IPS-18a (cell line): ENCODE data around the gene BBX.
A peak's percentile ranks its signal among the peaks of the same experiment; 100 is the strongest.
"Not testable (repeated sequence)": the region's sequence is repeated elsewhere in the genome, so short reads cannot be mapped to it uniquely, and the experiment has no call there.

Source experiments
- H3K27ac ChIP-seq: one replicate; pipeline ENCODE4 v1.5.1; 2013; ENCODE audit warnings: low read length
- H3K27me3 ChIP-seq: one replicate; pipeline ENCODE4 v1.6.1; 2013; ENCODE audit warnings: mild to moderate bottlenecking, low read length; ENCODE audit not compliant: control insufficient read depth, insufficient read depth
- H3K36me3 ChIP-seq: one replicate; pipeline ENCODE4 v1.6.1; 2013; ENCODE audit warnings: low read depth, low read length; ENCODE audit not compliant: control insufficient read depth
- H3K4me1 ChIP-seq: one replicate; pipeline ENCODE4 v1.6.1; 2013; ENCODE audit warnings: low read depth, low read length; ENCODE audit not compliant: control insufficient read depth
- H3K4me3 ChIP-seq: one replicate; pipeline ENCODE4 v1.5.1; 2013; ENCODE audit warnings: low read length
- H3K9ac ChIP-seq: one replicate; pipeline ENCODE4 v1.6.1; 2013; ENCODE audit warnings: mild to moderate bottlenecking, low read length, moderate library complexity
- H3K9me3 ChIP-seq: one replicate; pipeline ENCODE4 v1.6.1; 2013; ENCODE audit warnings: low read depth, low read length; ENCODE audit not compliant: control insufficient read depth

Gene BBX

DNA sequence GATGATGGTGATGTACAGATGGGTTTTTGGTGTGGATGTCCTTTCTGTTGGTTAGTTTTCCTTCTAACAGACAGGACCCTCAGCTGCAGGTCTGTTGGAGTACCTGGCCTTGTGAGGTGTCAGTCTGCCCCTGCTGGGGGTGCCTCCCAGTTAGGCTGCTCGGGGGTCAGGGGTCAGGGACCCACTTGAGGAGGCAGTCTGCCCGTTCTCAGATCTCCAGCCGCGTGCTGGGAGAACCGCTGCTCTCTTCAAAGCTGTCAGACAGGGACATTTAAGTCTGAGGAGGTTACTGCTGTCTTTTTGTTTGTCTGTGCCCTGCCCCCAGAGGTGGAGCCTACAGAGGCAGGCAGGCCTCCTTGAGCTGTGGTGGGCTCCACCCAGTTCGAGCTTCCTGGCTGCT is 174.6 kb downstream of the BBX start:
- not testable (repeated sequence) for H3K4me1 ChIP-seq, H3K36me3 ChIP-seq, H3K27ac ChIP-seq, H3K9me3 ChIP-seq, H3K27me3 ChIP-seq
- H3K4me3 ChIP-seq, result peak overlapping the region; percentile 66
- H3K9ac ChIP-seq, result peak overlapping the region; percentile 70

DNA sequence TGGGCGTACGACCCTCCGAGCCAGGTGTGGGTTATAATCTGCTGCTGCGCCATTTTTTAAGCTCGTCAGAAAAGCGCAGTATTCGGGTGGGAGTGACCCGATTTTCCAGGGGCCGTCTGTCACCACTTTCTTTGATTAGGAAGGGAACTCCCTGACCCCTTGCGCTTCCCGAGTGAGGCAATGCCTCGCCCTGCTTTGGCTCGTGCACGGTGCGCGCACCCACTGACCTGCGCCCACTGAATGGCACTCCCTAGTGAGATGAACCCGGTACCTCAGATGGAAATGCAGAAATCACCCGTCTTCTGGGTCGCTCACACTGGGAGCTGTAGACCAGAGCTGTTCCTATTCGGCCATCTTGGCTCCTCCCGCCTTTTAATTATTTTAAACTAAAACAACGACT is 175.1 kb downstream of the BBX start:
- peak overlapping the region; percentile 53 for H3K27ac ChIP-seq
- not testable (repeated sequence) for H3K27me3 ChIP-seq, H3K4me1 ChIP-seq, H3K36me3 ChIP-seq, H3K9me3 ChIP-seq
- peak overlapping the region; percentile 66 for H3K4me3 ChIP-seq
- peak overlapping the region; percentile 70 for H3K9ac ChIP-seq

DNA sequence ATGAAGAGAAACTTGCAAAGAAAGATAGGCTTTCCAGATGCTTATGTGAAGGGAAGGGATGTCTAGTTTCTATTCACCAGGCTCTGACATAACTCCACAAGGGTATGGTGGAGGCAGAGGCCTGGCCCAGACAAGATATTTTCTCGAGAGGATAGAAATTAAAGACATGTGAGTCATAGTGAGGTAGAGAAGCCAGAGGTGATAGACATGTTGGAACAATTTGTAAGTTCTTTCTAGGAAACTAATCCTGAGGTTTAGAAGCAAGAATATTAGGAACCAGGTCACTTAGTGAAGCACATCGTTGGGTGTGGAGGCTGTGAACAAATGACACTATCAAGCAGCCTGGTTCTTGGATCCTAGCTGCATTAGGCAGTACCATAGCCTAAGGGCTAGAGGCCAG is 176.9 kb downstream of the BBX start:
- H3K9me3 ChIP-seq, result no peaks in the 10 kb centered on the region
- no peak overlapping the region for H3K9ac ChIP-seq
- no peaks in the 10 kb centered on the region for H3K36me3 ChIP-seq
- no peaks in the 10 kb centered on the region for H3K27me3 ChIP-seq
- H3K4me3 ChIP-seq, result no peak overlapping the region
- no peaks in the 10 kb centered on the region for H3K4me1 ChIP-seq
- no peak overlapping the region for H3K27ac ChIP-seq

DNA sequence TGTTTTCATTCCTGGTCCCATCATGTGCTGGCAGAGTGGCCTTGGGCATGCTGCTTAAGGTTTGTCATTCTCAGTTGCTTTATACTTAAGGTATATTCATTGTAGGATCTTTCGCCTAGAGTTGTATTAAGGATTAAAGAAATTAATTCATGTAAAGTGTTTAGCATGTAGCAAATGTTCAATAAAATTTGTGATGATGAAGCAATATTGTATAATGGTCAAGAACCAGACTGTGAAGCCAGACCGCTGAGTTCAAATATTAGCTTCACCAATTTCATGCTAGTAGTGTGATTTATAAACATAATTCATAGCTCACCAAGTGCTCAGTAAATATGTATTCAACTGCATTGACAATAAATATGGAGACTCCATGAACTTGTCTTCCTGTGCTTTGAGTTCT is 178.5 kb downstream of the BBX start:
- Histone ChIP-seq H3K4me3 (no peak overlapping the region), H3K27ac (no peak overlapping the region), H3K9ac (no peak overlapping the region), H3K27me3 (no peaks in the 10 kb centered on the region), H3K4me1 (no peaks in the 10 kb centered on the region), H3K9me3 (no peaks in the 10 kb centered on the region), H3K36me3 (no peaks in the 10 kb centered on the region)

DNA sequence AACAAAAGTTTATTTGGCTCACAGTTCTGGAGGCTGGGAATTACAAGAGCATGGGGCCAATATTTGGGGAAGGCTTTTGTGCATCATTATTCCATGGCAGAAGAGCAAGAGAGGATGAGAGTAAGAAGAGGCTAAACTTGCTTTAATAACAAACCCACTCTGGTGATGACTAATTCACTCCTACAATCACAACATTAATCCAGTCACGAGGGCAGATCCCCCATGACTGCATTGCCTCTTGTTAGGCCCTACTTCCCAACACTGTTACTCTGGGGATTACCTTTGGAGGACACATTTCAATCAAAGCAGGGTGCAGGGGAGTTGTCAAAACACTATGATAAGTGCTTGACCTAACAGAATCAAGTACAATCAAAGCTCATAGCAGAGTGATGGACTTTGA is 181.7 kb downstream of the BBX start:
- Histone ChIP-seq H3K27ac (no peak overlapping the region), H3K4me1 (no peaks in the 10 kb centered on the region), H3K27me3 (no peaks in the 10 kb centered on the region), H3K36me3 (no peaks in the 10 kb centered on the region), H3K9ac (no peak overlapping the region), H3K9me3 (no peaks in the 10 kb centered on the region), H3K4me3 (no peak overlapping the region)

DNA sequence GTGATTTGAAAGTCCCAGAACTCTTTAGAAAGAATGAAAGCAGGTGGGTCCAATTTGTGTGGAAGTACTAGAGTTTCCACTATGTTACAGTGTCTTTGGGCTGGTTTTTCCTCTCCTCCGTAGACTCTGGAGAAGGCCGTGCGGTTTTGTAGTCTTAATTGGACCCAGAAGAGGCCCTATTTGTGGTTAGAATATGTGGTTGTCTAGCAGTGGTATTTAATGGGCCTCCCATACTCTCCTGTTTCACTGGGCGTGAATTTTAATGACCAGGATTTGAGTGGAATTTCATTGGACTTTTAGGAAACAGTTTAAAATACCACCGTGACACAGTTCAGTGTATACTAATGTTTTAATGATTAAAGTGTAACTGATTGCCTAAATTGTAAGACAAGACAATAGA is 182.3 kb downstream of the BBX start:
- H3K4me3 ChIP-seq, result no peak overlapping the region
- H3K36me3 ChIP-seq, result no peaks in the 10 kb centered on the region
- no peaks in the 10 kb centered on the region for H3K9me3 ChIP-seq
- no peaks in the 10 kb centered on the region for H3K27me3 ChIP-seq
- no peak overlapping the region for H3K27ac ChIP-seq
- H3K9ac ChIP-seq, result no peak overlapping the region
- no peaks in the 10 kb centered on the region for H3K4me1 ChIP-seq

DNA sequence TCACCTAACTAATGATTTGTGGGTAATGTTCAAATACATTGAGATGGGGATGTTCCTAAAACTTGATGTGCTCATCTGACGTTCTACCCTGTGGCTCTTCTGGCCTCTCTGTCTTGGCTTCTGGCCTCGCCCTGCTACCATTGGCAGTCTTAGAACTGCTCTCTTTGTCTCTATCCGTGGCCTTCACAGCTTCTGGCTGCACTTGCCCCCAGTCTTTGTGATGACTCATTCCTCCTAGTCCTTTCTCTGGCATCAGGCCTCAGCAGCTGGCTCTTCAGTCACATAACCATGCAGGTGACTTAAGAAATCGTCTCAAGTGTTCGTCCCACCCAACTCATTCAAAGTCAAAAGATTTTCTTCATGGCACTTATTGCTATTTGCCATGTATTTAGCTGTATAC is 188.1 kb downstream of the BBX start:
- Histone ChIP-seq H3K36me3 (no peaks in the 10 kb centered on the region), H3K27ac (no peak overlapping the region), H3K9ac (no peak overlapping the region), H3K27me3 (no peaks in the 10 kb centered on the region), H3K4me1 (no peaks in the 10 kb centered on the region), H3K4me3 (no peak overlapping the region), H3K9me3 (no peaks in the 10 kb centered on the region)

DNA sequence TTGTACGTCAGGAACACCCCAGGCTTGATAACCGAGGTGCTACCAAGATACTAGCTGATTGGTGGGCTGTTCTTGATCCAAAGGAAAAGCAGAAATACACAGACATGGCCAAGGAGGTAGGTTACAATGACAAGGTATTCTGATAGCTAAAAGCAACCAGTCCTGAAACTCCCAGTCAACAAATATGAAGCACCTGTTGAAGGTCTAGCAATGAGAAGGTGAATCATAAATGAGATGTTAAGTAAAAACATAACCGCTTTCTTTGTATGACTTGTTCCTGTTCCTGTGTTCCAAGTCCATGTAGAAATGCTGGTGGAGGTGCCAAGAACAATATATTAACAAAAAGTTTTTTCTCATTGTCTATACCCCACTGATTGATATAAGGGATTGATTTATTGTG is 194.0 kb downstream of the BBX start:
- Histone ChIP-seq H3K4me1 (no peaks in the 10 kb centered on the region), H3K9me3 (no peaks in the 10 kb centered on the region), H3K27me3 (no peaks in the 10 kb centered on the region), H3K9ac (no peak overlapping the region), H3K27ac (no peak overlapping the region), H3K4me3 (no peak overlapping the region), H3K36me3 (peaks cover 8% of the 10 kb centered on the region)

DNA sequence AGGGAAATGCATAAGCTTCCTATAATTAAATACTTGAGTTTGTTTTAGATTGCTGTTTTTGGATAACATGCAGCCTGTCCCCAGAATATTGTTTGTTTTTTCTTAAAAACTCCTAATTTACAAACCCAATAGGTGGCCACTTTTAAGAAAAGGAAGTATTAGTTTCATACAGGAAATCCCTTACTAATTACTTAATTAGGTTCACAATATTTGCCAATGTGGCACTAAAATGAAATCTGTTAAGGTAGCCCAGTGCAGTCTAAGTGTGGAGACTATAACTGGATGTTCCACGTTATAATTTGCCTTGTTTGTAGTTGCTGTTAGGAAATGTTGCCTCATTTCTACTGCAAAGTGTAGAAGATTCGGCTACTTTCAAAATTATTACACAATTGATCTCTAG is 195.8 kb downstream of the BBX start:
- Histone ChIP-seq H3K27me3 (no peaks in the 10 kb centered on the region), H3K4me3 (no peak overlapping the region), H3K4me1 (no peaks in the 10 kb centered on the region), H3K36me3 (peaks cover 8% of the 10 kb centered on the region), H3K27ac (no peak overlapping the region), H3K9ac (no peak overlapping the region), H3K9me3 (no peaks in the 10 kb centered on the region)

DNA sequence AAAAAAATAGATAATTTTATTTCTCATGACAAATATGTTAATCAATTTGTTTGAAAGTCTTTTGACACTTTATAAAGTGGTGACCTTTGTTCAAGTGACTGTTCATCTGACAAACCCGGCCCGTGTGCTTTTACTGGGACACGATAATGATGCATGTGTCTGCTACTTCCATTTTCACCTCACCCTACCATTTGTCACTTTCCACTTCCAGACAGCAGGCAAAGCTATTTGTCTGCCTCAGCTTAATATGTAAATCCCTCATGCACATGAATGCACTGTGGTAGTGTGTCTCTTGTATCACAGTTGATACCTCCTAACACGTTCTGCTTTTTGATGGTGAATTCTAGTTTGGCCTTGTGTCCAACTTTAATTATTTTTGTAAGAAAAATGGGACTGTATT is 204.3 kb downstream of the BBX start:
- H3K9ac ChIP-seq, result no peak overlapping the region
- H3K36me3 ChIP-seq, result peaks cover 7% of the 10 kb centered on the region
- H3K27ac ChIP-seq, result no peak overlapping the region
- H3K4me3 ChIP-seq, result no peak overlapping the region
- H3K27me3 ChIP-seq, result no peaks in the 10 kb centered on the region
- H3K9me3 ChIP-seq, result no peaks in the 10 kb centered on the region
- no peaks in the 10 kb centered on the region for H3K4me1 ChIP-seq

DNA sequence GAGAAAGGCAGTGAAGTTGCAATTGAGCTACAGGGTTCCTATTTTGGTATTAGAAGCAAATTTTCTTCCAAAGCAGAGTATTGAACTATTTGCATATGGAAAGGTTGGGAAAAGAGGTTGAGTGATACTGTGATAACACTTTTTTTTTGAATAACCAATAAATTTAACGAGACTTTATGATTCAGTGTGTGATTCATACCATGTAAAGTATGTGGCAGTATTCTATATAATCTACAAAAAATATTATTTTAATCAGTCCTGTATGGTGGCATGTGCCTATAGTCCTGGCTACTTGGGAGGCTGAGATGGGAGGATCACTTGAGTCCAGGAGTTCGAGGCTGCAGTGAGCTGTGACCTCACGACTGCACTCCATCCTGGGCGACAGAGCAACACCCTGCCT is 206.9 kb downstream of the BBX start:
- H3K9ac ChIP-seq, result no peak overlapping the region
- no peak overlapping the region for H3K27ac ChIP-seq
- H3K36me3 ChIP-seq, result peaks cover 7% of the 10 kb centered on the region
- no peak overlapping the region for H3K4me3 ChIP-seq
- H3K27me3 ChIP-seq, result no peaks in the 10 kb centered on the region
- no peaks in the 10 kb centered on the region for H3K9me3 ChIP-seq
- H3K4me1 ChIP-seq, result no peaks in the 10 kb centered on the region

DNA sequence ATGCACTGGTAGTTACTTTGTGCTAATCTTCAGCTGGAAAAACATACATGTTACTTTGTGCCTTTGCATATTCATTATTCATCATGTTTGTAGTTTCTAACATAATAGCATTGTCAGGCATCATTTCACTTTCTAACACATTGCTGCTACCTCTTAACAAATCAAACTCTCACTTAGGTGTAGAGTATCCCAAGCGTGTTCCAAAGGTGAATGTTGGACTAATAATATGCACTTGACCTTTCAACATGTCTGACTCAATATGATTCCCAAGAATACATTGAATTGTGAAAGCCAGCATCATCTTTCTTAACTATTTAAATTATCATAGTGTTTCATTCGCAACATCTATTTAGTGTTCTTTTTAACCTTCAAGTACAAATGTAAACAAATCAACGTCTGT is 211.6 kb downstream of the BBX start:
- no peaks in the 10 kb centered on the region for H3K9me3 ChIP-seq
- H3K36me3 ChIP-seq, result peaks cover 2% of the 10 kb centered on the region
- no peak overlapping the region for H3K9ac ChIP-seq
- no peak overlapping the region for H3K4me3 ChIP-seq
- no peak overlapping the region for H3K27ac ChIP-seq
- no peaks in the 10 kb centered on the region for H3K4me1 ChIP-seq
- H3K27me3 ChIP-seq, result no peaks in the 10 kb centered on the region

DNA sequence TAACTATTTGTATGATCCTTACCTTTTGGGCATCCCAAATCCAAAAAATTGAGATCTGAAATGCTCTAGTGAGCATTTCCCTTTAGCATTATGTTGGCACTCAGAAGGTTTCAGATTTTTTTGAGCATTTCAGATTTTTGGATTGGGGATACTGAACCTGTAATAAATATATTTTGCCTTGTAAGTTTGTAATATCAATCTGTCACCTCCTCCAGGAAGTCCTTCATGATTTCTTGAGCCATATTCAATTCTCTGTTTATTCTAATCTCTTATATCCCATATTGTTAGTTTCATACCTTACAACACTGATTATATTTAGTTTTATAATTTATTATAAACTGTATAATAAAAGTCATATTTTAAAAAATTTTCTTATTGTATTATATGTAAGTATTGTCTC is 215.2 kb downstream of the BBX start:
- Histone ChIP-seq H3K9ac (no peak overlapping the region), H3K36me3 (no peaks in the 10 kb centered on the region), H3K27ac (no peak overlapping the region), H3K4me1 (no peaks in the 10 kb centered on the region), H3K27me3 (no peaks in the 10 kb centered on the region), H3K4me3 (no peak overlapping the region), H3K9me3 (no peaks in the 10 kb centered on the region)
